NCI-H2227 (cell line): ENCODE measurements around the gene ZNF586.
"Not testable (repeated sequence)": the region's sequence is repeated elsewhere in the genome, so short reads cannot be mapped to it uniquely, and the experiment has no call there.

ENCODE experiments used
- DNase-seq: peaks from one replicate; lab custom pipeline; 2025; ENCODE audit not compliant: unreplicated experiment; lab: John Stamatoyannopoulos, UW

ZNF586 gene

GRCh38 chr19:57789288-57789687, 19.8 kb downstream of the ZNF586 start:
- no peak for DNase-seq

DNA sequence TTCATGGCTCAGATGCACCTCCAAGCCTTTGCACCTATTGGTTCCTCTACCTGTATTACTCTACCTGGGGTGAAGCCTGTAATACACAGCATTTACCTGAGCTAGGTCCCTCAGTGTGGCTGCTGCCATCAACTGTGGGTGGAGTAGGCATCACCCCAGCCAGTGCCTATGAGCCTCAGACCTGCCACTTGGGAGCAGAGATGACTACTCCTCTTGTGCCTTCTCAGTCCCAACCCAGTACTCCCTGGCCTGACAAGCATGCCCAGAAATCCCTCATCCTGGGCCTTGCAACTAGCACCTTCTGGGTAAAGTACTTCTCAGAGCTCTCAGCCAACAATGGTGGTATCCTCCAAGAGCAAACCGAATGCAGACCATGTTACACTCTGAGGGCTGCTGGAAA, 27.1 kb downstream of the ZNF586 start:
- not testable (repeated sequence) for DNase-seq

DNA sequence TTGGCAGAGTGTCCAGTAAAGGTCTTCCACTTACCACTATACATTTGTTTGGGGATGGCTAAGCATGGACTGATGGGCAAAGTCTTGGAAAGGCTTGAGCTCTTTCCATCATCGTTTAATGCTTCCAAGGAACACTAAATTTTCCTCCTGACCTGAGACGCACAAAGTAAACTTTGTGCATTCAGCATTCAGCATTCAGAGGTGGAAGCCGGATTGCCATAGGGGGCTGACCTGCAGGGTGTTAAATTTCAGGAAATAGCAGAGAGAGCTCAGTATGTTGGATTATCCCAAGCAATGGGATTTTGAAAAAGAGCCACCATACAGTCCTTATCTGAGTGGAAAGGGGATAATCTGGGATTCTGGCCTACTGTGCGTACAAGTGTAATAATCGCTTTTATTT, 31.2 kb downstream of the ZNF586 start:
- no peak for DNase-seq

DNA sequence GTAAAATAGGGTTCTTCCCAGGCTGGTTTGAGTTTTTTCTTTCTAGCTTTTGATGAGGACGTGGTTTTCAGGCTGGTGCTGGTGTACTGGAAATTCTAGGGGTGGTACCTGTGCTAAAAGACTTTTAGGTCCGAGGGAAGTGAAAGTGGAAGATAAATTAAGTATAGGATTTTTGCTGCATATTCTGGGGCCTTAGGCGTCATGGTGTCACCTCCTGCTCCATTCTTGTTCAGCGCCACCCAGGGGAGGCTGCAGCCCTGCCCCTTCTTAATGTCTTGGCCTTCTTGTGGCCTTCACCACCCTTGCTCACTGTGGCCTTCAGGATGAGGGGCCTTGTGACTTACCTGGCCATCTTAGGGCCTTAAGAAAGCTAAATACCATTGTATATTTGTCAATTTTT, 32.8 kb downstream of the ZNF586 start:
- DNase-seq, result no peak

- no peak for DNase-seq
These were observed 33.8 kb downstream of the ZNF586 start for GRCh38 chr19:57803265-57803593.

DNA sequence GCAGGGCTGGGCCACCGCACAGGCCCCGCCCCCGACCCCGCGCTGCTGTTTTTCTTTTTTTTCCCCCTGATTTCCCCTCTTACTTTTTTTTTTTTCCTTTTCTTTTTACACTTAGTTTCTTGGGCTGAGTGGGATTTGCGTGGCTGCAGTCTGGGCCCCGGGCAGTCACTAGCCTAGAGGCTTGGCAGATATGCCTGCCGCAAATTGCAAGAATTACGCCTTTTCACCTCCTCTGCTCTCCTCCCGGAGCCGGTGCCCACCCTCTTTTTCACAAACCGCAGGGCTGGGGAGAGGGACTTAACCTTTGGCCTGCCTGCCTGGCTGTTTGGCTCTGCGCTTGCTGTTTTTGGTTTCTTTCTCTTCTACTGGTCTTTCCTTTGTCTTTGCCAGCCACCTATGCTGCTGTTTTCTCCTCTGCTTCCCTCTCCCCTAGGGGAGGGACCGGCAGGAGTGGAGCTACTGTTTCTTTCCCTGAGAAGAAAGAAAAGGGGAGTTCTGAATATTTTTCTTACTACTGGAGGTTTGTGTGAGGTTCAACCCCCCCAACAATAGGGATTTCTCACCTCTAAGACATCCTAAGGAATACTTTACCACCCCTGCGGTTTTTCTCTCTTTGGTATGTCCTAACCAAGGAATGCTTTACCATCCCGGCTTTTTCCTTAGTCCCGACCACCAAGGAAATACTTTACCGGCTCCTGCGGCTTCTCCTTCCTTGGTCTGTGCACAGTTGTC, 34.3 kb downstream of the ZNF586 start:
- DNase-seq, result peak; percentile 70

GRCh38 chr19:57807541-57807940, 38.1 kb downstream of the ZNF586 start:
- no peak for DNase-seq

GRCh38 chr19:57810410-57811295, 41.2 kb downstream of the ZNF586 start:
- DNase-seq, result not testable (repeated sequence)

GRCh38 chr19:57812226-57812625, 42.8 kb downstream of the ZNF586 start:
- no peak for DNase-seq

GRCh38 chr19:57812975-57813820, 43.7 kb downstream of the ZNF586 start:
- DNase-seq, result not testable (repeated sequence)

DNA sequence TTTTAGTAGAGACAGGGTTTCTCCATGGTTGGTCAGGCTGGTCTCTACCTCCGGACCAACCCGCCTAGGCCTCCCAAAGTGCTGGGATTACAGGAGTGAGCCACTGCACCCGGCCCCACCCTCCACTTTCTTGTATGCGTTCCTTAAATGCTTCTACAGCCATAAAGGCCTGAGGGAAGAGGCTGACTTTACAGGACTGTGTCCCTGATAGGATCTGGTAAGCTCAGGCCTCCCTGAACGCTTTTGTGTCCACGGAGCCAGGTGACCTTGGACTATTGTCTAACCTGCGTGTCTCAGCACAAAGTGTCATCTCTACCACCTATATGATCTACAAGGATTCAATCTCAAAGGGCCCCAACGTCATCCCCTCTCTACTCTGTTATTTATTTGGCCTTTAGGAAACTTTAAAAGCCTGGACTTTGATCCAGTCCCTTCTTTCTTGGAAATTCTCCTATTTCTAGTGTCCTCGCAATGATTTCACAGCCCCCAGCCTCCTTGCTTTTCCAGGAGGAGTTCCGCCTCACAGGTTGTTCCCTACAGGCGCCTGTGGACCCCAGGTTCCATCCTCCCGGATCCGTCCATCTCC, 44.5 kb downstream of the ZNF586 start:
- no peak for DNase-seq

DNA sequence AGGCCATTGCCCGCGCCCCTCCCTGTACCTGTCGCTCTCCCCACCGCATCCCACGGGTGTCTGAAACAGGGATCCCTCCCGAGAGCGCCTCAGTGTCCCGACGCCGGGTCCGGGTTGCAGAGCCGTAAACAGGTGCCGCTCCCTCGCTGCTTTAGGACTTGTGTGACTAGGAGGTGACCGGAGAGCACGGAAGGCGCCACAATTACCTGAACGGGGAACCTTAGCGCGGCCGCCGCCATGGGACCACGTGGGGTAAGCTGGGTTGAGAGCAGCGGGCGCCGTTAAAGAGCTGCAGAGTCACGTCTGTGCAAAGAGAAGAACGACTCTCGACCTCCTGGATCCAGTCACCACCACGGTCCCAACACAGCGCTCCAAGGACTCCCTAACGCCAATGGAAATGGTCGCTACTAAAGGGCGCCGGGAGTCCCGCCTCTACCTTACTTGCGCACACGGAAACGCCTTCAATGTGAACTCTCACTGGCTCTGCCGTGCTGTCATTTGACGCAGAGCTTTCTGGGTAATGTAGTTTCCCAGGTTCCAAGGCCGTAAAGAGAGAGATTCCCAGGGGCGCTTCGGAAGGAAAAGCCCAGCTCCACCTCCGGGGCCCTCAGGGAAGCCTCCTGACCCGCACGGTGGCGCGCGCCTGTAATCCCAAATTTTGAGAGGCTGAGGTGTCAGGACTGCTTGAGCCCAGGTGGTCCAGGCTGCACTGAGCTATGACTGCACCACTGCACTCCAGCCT, 45.2 kb downstream of the ZNF586 start, which contains the start of gene ZNF552:
TSS of gene ZNF552 (minus strand) at position 409 of the 742 bp plus-strand sequence. CDS start at position 239, 170 bp downstream.
- DNase-seq, result peak; percentile 99

- no peak for DNase-seq
These were observed 46.0 kb downstream of the ZNF586 start for GRCh38 chr19:57815247-57816075.

DNA sequence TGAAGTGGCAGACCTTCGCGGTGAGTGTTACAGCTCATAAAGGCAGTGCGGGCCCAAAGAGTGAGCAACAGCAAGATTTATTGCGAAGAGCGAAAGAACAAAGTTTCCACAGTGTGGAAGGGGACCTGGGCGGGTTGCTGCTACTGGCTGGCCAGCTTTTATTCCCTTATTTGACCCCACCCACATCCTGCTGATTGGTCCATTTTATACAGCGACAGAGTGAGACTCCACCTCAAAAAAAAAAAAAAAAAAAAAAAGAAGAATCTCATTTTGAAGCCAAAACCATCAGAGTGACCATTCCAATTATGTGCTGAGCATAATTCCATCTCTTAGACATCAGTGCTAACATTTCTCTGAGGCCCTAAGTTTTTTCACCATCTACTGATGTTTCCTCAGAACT, 47.2 kb downstream of the ZNF586 start:
- no peak for DNase-seq

DNA sequence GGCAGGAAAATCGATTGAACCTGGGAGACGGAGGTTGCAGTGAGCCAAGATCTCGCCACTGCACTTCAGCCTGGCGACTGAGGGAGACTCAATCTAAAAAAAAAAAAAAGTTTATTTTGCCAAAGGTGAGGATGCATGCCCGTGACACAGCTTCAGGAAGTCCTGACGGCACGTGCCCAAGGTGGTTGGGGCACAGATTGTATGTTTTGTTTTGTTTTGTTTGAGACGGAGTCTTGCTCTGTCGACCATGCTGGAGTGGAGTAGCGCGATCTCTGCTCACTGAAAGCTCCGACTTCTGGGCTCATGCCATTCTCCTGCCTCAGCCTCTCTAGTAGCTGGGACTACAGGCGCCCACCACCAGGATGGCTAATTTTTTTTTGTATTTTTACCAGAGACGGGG, 48.5 kb downstream of the ZNF586 start:
- no peak for DNase-seq

GRCh38 chr19:57818378-57818777, 48.9 kb downstream of the ZNF586 start:
- DNase-seq, result no peak

DNA sequence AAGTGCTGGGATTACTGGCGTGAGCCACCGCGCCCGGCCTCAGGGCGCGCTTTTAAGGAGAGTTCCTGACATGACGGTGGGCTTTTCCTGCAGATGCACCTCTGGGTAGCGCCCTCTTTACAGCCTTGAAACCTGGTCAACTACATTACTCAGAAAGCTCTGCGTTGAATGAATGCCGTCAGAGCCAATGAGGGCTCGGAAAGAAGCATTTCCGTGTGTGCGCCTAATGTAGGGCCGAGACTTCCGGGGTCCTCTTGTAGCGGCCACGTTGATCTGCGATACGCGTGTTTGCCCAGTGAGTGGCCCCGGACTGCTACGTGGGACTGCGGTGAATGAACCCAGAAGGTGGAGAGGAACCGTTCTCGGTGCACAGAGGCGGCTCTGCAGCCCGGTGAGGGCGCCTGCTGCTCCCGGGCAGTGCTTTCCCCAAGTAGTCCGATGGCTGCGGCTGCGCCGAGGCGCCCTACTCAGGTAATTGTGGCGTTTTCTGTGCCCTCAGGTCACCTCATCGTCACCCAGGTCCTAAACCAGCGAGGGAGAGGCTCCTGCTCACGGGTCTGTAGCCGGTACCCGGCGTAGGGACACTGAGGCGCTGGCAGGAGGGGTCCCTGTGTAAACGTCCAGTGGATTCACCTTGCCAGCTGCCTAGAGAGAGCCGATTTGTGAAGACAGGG, 50.1 kb downstream of the ZNF586 start:
- DNase-seq, result peak; percentile 97

DNA sequence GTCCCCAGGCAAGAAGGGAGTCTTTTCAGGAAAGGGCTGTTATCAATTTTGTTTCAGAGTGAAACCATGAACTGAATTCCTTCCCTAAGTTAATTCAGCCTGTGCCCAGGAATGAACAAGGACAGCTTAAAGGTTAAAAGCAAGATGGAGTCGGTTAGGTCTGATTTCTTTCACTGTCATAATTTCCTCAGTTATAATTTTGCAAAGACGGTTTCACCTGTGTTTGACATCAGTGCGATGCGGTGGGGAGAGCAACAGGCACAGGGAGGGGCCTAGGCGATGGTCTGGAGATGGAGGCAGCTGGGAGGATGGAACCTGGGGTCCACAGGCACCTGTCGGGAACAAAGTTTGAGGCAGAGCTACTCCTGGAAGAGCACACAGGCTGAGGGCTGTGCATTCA, 51.1 kb downstream of the ZNF586 start:
- no peak for DNase-seq

DNA sequence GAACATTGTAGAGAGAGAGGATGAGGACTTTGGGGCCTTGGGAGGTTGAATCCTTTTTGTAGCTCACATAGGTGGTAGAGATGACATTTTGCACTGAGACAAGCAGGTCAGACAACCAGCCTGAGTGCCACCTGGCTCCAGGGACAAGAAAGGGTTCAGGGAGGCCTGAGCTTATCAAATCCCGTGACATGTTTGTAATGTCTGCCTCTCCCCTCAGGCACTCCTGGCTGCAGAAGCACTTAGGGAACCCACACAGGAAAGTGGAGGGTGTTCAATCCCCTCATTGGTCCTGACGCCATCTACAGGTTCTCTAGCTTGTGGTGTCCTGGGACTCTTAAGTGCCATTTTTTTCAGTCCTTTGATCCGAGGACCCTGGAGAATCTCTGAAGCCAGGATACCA, 51.6 kb downstream of the ZNF586 start:
- not testable (repeated sequence) for DNase-seq
